ENCODE results near the gene UBE2J2. TPM values are rescaled to one million over a fixed set of nuclear protein-coding genes. Genes with fewer than 3 reads are reported as not detected.
A peak's percentile ranks its signal among the peaks of the same experiment; 100 is the strongest.

UBE2J2 gene
- total RNA-seq, 2 donors from 2014 or later: 69.9 to 72.7 TPM

DNA sequence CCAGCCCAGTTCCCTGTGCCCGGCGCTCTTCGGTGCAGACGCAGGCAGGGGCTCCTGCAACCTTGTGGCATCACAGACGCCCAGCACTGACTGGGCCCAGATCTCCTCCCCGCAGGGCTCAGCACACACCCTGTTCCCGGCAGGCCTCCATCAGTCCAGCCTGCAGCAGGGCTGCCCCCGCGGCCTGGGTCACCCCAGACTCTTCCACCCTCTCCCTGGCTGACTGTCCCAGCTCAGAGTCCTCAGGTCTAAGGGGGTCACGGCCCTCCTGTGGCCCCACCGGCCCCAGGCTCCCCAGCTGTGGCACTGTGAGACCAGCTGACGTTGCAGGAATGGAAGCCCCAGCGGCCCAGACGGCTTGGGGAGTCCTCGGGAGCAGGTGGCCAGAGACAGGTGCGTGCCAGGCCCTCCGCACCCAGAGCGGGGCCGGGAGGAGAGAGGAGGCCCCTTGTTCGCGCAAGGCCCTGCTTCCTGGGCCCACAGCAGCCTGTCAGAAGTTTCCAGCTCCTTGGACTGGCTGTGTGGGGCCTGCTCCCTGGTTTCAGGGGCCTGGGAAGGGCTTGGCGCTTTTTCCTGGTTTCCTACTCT is 37.4 kb downstream of the UBE2J2 start:
- H3K27me3 Mint-ChIP-seq (ENCODE audit: insufficient read depth): no peaks in the 10 kb centered on the region
- WGBS, 2 experiments (ENCODE audit: insufficient coverage in 1 of 2, insufficient read length in 1 of 2): 96 to 98% methylated on average over 11 to 22 of the region's 22 CpGs
- peaks cover 14% of the 10 kb centered on the region for H3K36me3 Mint-ChIP-seq (ENCODE audit: low read depth)
- Histone ChIP-seq H3K4me3 (ENCODE audit: low read length) (no peak overlapping the region), H3K27ac (ENCODE audit: low read depth, low read length) (no peak overlapping the region), H3K9me3 (ENCODE audit: control insufficient read depth, low read length) (no peaks in the 10 kb centered on the region), H3K36me3 (ENCODE audit: control insufficient read depth, insufficient read depth, low read length) (peaks cover 3% of the 10 kb centered on the region), H3K9ac (ENCODE audit: extremely low read depth, low read length, poor library complexity, severe bottlenecking) (no peak overlapping the region), H3K27me3 (ENCODE audit: control insufficient read depth, insufficient read depth, low read length, poor library complexity, severe bottlenecking) (no peaks in the 10 kb centered on the region), H3K4me1 (ENCODE audit: control insufficient read depth, insufficient read depth, low read length) (no peaks in the 10 kb centered on the region)
- peaks cover 6% of the 10 kb centered on the region for H3K9me3 Mint-ChIP-seq
- no peak for TF ChIP-seq CTCF (conservative IDR thresholded peaks at IDR 0.05)
- DNase-seq: no peak
- no peak overlapping the region for H3K27ac Mint-ChIP-seq
- H3K4me3 Mint-ChIP-seq: no peak overlapping the region
- peaks cover 8% of the 10 kb centered on the region for H3K4me1 Mint-ChIP-seq

DNA sequence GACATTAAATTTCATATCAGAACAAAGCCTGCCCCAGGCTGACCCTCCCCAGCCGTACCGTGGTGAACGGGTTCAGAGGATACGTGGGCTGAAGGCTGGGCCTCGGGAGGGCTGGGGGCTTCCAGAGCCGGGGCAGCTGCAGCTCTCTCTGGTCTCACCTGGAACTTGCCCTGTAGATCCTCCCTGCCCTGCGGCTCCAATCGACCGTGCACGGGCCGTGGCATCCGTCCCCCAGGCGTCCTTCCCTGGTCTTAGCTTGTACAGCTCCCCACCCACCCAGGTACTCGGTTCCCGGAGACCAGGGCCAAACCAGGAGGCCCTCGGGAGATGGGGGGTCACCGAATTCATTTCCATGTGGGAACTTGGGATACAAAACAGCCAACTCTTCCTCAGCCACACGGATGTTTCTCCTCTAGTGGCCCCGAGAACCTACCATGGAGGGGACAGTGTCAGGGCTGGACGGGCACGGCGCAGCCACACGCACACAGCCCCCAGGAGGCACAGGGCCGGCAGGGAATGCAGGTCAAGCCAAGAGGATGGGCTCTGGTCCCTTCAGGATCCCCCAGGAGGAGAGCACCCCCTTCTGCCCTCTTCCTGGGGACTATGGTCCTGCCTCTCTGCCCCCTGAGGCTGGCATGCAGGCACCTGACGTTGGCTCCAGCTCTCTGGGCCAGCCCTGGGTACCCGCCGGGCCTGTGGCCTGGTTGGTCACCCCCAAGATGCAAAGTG is 38.5 kb downstream of the UBE2J2 start:
- Mint-ChIP-seq H3K27ac (no peak overlapping the region), H3K9me3 (peaks cover 6% of the 10 kb centered on the region), H3K4me1 (peaks cover 8% of the 10 kb centered on the region), H3K36me3 (ENCODE audit: low read depth) (peaks cover 14% of the 10 kb centered on the region), H3K4me3 (no peak overlapping the region), H3K27me3 (ENCODE audit: insufficient read depth) (no peaks in the 10 kb centered on the region)
- no peak for DNase-seq
- H3K27ac ChIP-seq (ENCODE audit: low read depth, low read length): no peak overlapping the region
- H3K9me3 ChIP-seq (ENCODE audit: control insufficient read depth, low read length): no peaks in the 10 kb centered on the region
- H3K4me1 ChIP-seq (ENCODE audit: control insufficient read depth, insufficient read depth, low read length): no peaks in the 10 kb centered on the region
- no peak overlapping the region for H3K9ac ChIP-seq (ENCODE audit: extremely low read depth, low read length, poor library complexity, severe bottlenecking)
- no peak for TF ChIP-seq CTCF (conservative IDR thresholded peaks at IDR 0.05)
- 91 to 95% methylated on average over 21 to 27 of the region's 27 CpGs for WGBS, 2 experiments (ENCODE audit: insufficient coverage in 1 of 2, insufficient read length in 1 of 2)
- H3K36me3 ChIP-seq (ENCODE audit: control insufficient read depth, insufficient read depth, low read length): peaks cover 3% of the 10 kb centered on the region
- no peaks in the 10 kb centered on the region for H3K27me3 ChIP-seq (ENCODE audit: control insufficient read depth, insufficient read depth, low read length, poor library complexity, severe bottlenecking)
- H3K4me3 ChIP-seq (ENCODE audit: low read length): no peak overlapping the region

DNA sequence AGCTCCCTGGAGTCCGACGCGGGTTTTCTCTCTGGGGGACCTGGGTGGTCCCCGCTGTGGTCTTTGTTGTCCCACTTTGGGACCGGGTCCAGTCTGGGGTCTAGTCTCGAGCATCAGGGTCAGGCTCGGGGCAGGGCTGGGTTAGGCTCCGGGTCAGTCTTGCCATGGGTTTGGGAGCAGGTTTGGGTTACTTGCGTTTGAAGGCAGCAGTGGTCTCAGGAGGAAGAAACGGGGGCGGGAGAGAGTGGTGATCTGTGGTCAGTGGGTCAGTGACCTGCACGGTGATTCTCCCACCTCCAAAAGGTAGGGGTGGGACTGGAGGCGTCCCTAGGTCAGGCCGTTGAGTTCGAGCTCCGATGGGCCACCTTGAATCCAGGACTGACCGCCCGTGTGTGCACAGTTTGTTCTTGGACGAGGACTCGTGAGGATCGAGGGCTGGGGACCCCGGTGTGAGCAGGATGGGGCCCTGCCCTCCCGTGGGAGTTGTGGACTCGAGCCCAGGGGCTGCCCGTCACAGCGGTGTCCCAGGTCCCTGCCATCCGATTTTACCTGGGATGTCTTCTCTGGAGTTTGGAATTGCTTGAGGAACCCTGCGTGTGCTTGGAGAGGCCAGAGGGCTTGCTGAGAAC is 39.4 kb downstream of the UBE2J2 start:
- Mint-ChIP-seq H3K4me1 (peaks cover 8% of the 10 kb centered on the region), H3K36me3 (ENCODE audit: low read depth) (peaks cover 21% of the 10 kb centered on the region), H3K9me3 (peaks cover 6% of the 10 kb centered on the region), H3K4me3 (peak overlapping the region; percentile 37), H3K27ac (no peak overlapping the region), H3K27me3 (ENCODE audit: insufficient read depth) (no peaks in the 10 kb centered on the region)
- Histone ChIP-seq H3K36me3 (ENCODE audit: control insufficient read depth, insufficient read depth, low read length) (peaks cover 7% of the 10 kb centered on the region), H3K27me3 (ENCODE audit: control insufficient read depth, insufficient read depth, low read length, poor library complexity, severe bottlenecking) (no peaks in the 10 kb centered on the region), H3K27ac (ENCODE audit: low read depth, low read length) (no peak overlapping the region), H3K9ac (ENCODE audit: extremely low read depth, low read length, poor library complexity, severe bottlenecking) (no peak overlapping the region), H3K4me3 (ENCODE audit: low read length) (peak overlapping the region; percentile 64), H3K4me1 (ENCODE audit: control insufficient read depth, insufficient read depth, low read length) (no peaks in the 10 kb centered on the region), H3K9me3 (ENCODE audit: control insufficient read depth, low read length) (no peaks in the 10 kb centered on the region)
- WGBS, 2 experiments (ENCODE audit: insufficient coverage in 1 of 2, insufficient read length in 1 of 2): 95 to 98% methylated on average over 25 to 28 of the region's 28 CpGs
- DNase-seq: no peak
- no peak for TF ChIP-seq CTCF (conservative IDR thresholded peaks at IDR 0.05)
